Right cardiac atrium (tissue), 5 donors: ENCODE data around the gene NHSL1. TPM values are rescaled to one million over a fixed set of nuclear protein-coding genes. Genes with fewer than 3 reads are reported as not detected.

Experiments
- ATAC-seq, 2 donors: fragments of 200-7000 bp; cut with Tn5 transposase; one replicate each; pipeline versions ENCODE4 v1.8.0 to v1.9.1; 2020; ENCODE audit warnings: moderate library complexity in 2 of 2, mild to moderate bottlenecking in 1 of 2
- DNase-seq, 3 donors: peaks; one replicate each; pipeline ENCODE4 v3.0.0-alpha.2; 2020
- H3K27ac ChIP-seq: one replicate; pipeline ENCODE4 v1.5.1; 2013; ENCODE audit warnings: mild to moderate bottlenecking, low read length, control low read depth, moderate library complexity
- H3K27me3 ChIP-seq: one replicate; pipeline ENCODE4 v1.6.1; 2013; ENCODE audit not compliant: control insufficient read depth, insufficient read depth
- H3K4me1 ChIP-seq: one replicate; pipeline ENCODE4 v1.6.1; 2013; ENCODE audit warnings: low read length; ENCODE audit not compliant: control insufficient read depth, insufficient read depth
- H3K4me3 ChIP-seq: one replicate; pipeline ENCODE4 v1.5.1; 2013; ENCODE audit warnings: low read length, control low read depth
- H3K9me3 ChIP-seq: one replicate; pipeline ENCODE4 v1.6.1; 2013; ENCODE audit warnings: low read length; ENCODE audit not compliant: control insufficient read depth
- WGBS: extraction: QIAGEN DNeasy Blood & Tissue Kit; methylation state at CpG from one replicate; pipeline ENCODE4 v1.1.7; 2013; 5-methylcytosine and 5-hydroxymethylcytosine counted together
- intact Hi-C, 4 donors: fragments of 100-400 bp; cut with DNase I; formaldehyde crosslinking; loops; one replicate each; pipeline versions ENCODE4 v1.11.0 to v1.14.0; 2022 to 2023
- polyA plus RNA-seq: library from polyadenylated mRNA; stranded (reverse); fragments of 200-250 nt; gene quantifications from one replicate; pipeline ENCODE4 v1.2.3, GENCODE V29; 2013
- total RNA-seq, 4 donors: library from RNA; stranded (reverse); fragmentation: NEBNext Ultra II Directional; extraction: Animal tissue kit (Norgen Biotek cat#: 25700); gene quantifications; one replicate each; pipeline ENCODE4 v1.2.1, GENCODE V29; 2021
- donor health status: healthy with polysubstance abuse.
- donor health status: DM: no; HTN: yes; CAD: no.
- donor health status: DM: no; HTN: no; CAD: no.
- donor health status: DM: no; HTN: yes; CAD: no; lungs with severe emphysema.
- donor health status: DM: yes; HTN: yes; CAD: no.

Gene NHSL1
- total and polyA plus RNA-seq, 5 donors = 10.5 to 46.5 (median 35.9) TPM

DNA sequence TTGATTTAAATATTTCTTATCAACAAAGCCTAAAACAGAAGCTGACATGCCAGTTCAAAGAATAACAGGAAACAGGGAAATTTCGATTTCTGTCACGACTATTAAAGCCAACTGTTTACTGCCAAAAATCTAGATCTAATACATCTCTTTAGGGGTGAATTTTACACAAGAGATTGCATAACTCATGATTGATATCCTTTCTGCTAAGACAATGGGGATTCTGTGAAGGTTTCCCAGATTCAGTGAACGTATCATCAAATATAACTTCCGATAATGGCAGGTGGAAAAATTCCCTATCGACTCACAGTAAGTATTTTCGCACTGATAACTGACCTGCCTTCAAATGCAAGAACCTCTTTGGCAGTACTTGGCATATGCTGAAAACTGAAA, 42.9 kb downstream of the NHSL1 start:
- peaks cover 3% of the 10 kb centered on the region for H3K4me1 ChIP-seq
- DNase-seq = no peak
- no peak overlapping the region for H3K27ac ChIP-seq
- no peaks in the 10 kb centered on the region for H3K9me3 ChIP-seq
- H3K4me3 ChIP-seq = no peak overlapping the region
- ATAC-seq = no peak
- H3K27me3 ChIP-seq = no peaks in the 10 kb centered on the region
- WGBS = 60% methylated on average over 6 of the region's 6 CpGs
- intact Hi-C loops = no loop called here

DNA sequence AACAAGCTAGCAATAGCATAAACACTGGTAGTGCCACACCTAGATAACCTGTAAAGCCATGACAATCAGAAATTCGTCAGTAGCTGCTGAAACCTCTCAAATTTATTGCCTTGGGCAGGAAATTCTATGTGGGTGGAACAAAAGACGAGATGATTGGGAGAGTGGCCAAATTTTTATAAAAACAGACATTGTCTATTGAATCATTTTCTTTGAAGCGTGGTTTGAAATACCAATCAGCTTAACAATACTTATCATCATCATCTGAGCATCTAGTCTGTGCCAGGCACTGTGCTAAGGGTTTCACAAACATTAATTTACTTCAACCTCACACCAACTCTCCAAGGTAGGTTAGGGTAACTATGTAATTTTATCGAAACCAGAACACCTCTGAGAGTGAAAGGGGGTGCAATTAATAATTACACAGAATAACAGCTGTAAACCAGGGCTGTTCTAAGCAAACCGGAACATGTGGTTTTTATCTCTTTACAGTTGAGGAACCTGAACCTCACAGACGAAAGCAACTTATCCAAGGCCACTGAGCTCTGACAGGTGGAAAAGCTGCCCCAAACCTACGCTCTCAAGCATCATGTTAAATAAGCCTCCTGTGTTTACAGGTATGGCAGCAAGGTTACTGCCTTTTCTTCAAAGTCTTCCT, 43.4 kb downstream of the NHSL1 start:
- ATAC-seq (peak in 1 of 2 donors; percentile 41), DNase-seq (no peak)
- no peaks in the 10 kb centered on the region for H3K9me3 ChIP-seq
- no peak overlapping the region for H3K27ac ChIP-seq
- no peak overlapping the region for H3K4me3 ChIP-seq
- no peaks in the 10 kb centered on the region for H3K27me3 ChIP-seq
- intact Hi-C loops = no loop called here
- WGBS = 52% methylated on average over 7 of the region's 7 CpGs
- H3K4me1 ChIP-seq = peaks cover 3% of the 10 kb centered on the region

DNA sequence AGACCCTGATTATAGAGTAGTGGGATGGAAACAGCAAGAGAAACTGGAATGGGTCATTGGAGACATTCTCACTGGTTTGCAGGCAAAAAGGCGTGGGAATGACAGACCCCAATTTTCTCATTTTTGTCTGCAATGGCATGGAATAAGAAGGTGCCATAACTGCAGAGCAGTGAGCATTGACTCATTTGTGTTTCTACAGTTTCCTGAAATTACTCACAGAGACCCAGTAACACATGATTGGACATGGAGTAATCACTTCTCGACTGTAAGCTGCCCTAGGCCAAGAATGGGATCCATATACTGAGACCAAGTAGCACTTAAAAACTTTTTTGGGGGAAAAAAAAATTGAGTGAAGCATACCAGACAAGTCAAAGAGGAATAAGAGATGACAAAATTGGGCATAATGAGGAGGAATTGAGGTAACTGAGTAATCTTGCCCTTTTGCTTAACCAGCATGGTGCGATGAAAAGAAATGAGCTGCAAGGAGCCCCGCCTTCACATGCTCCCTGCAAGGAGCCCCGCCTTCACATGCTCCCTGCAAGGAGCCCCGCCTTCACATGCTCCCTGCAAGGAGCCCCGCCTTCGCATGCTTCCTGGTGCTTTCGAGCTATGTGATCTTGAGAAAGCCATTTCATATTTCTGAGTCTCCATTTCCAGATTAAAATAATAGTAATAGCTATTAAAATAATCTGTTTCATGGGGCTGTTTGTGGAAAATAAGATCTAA, 44.1 kb downstream of the NHSL1 start:
- DNase-seq = peak in 1 of 3 donors; percentile 74
- no peak overlapping the region for H3K27ac ChIP-seq
- no peaks in the 10 kb centered on the region for H3K9me3 ChIP-seq
- ATAC-seq = peak; percentile 55 to 59
- peaks cover 3% of the 10 kb centered on the region for H3K4me1 ChIP-seq
- no peaks in the 10 kb centered on the region for H3K27me3 ChIP-seq
- H3K4me3 ChIP-seq = no peak overlapping the region
- WGBS = 84% methylated on average over 9 of the region's 9 CpGs
- intact Hi-C loops = no loop called here

DNA sequence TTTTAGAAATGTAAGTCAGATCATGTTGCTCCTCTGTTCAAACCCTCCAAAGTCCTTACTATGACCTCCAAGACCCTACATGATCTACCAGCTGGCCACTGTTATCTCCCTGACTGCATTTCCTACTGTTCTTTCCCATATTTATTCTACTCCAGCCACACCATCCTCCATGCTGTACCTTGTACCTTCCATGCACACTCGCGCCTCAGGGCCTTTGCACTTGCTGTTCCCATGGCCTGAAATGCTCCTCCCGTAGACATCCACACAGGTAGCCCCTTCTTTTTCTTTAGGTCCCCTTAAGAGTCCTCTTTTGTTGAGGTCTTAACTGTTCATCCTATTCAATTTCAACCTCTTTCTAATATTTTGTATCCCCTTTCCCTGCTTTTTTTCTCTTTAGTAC, 48.3 kb downstream of the NHSL1 start:
- Histone ChIP-seq H3K9me3 (no peaks in the 10 kb centered on the region), H3K27ac (no peak overlapping the region), H3K4me3 (no peak overlapping the region), H3K27me3 (no peaks in the 10 kb centered on the region), H3K4me1 (peaks cover 1% of the 10 kb centered on the region)
- WGBS = 99% methylated on average over 3 of the region's 3 CpGs
- intact Hi-C loops = no loop called here
- ATAC-seq (no peak), DNase-seq (no peak)

DNA sequence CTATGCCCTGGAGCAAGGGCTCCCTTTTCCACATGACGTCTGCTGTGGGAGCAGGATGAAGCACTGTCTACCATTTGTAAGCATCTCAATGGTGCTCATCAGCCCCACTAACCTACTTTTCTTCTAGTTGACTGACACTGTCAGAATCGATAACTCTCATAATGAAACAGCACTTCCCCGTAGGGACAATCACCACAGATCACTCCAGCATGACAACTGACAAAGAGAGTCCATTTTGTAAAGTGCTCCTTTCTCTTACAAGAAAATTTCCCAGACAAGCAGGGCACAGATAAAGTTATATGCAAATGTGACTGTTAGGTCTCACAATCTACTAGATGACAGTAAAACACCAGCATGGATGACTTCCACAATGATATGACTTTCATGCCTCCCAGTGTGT, 48.8 kb downstream of the NHSL1 start:
- intact Hi-C loops = no loop called here
- no peaks in the 10 kb centered on the region for H3K4me1 ChIP-seq
- 75% methylated on average over 3 of the region's 3 CpGs for WGBS
- H3K4me3 ChIP-seq = no peak overlapping the region
- H3K9me3 ChIP-seq = no peaks in the 10 kb centered on the region
- H3K27me3 ChIP-seq = no peaks in the 10 kb centered on the region
- DNase-seq (no peak), ATAC-seq (no peak)
- no peak overlapping the region for H3K27ac ChIP-seq

GRCh38 chr6:138446821-138447220, 52.5 kb downstream of the NHSL1 start:
- WGBS = 89% methylated on average over 6 of the region's 6 CpGs
- H3K4me1 ChIP-seq = no peaks in the 10 kb centered on the region
- H3K9me3 ChIP-seq = no peaks in the 10 kb centered on the region
- ATAC-seq (no peak), DNase-seq (no peak)
- no peak overlapping the region for H3K27ac ChIP-seq
- H3K27me3 ChIP-seq = no peaks in the 10 kb centered on the region
- intact Hi-C loops = no loop called here
- H3K4me3 ChIP-seq = no peak overlapping the region

DNA sequence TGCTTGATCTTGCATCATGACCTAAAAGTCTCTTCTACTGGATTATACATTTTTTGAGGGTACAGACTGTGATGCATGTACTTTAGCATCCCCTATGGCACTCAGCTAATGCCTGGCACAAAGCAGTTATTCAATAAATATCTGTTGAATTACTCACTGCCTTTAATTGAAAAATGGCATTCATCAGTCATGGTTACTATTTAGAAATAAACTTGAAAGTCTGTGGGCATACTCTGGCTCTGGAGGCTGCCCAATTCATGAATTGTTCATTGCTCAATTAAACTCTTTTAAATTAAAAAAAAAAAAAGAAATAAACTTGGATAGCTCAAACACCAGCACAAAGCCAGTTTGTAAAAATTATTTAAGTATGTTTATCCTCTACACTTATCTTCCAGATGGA, 55.3 kb downstream of the NHSL1 start:
- no peak for DNase-seq
- H3K27ac ChIP-seq = no peak overlapping the region
- H3K4me3 ChIP-seq = no peak overlapping the region
- peaks cover 2% of the 10 kb centered on the region for H3K4me1 ChIP-seq
- no peaks in the 10 kb centered on the region for H3K27me3 ChIP-seq
- intact Hi-C loops = no loop called here
- no peak for ATAC-seq
- no peaks in the 10 kb centered on the region for H3K9me3 ChIP-seq

DNA sequence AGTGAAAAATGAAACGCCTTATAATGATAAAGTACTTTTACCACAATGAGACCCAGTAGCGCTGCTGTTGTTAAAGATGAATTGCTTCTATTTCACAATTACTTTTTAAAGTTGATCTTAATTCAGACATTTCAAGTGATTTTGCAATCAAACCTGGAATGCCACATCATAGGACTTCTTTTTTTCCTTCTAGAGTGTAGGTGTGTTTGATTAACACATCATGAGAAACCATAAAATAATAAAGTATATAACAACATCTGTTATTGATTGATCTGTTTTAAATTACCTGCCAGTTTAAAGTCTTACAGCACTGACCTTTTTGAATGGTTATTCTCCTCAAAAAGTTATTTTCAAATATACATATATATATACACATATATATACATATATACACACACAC, 56.6 kb downstream of the NHSL1 start:
- no peaks in the 10 kb centered on the region for H3K27me3 ChIP-seq
- no peak for ATAC-seq
- H3K9me3 ChIP-seq = no peaks in the 10 kb centered on the region
- peaks cover 2% of the 10 kb centered on the region for H3K4me1 ChIP-seq
- H3K4me3 ChIP-seq = no peak overlapping the region
- intact Hi-C loops = no loop called here
- no peak overlapping the region for H3K27ac ChIP-seq
- DNase-seq = no peak
- WGBS = 90% methylated on average over 2 of the region's 2 CpGs

GRCh38 chr6:138441965-138442364, 57.3 kb downstream of the NHSL1 start:
- 79% methylated on average over 6 of the region's 6 CpGs for WGBS

GRCh38 chr6:138440758-138441357, 58.4 kb downstream of the NHSL1 start:
- 83% methylated on average over 4 of the region's 4 CpGs for WGBS
- intact Hi-C loops = no loop called here
- H3K4me3 ChIP-seq = no peak overlapping the region
- H3K9me3 ChIP-seq = no peaks in the 10 kb centered on the region
- no peaks in the 10 kb centered on the region for H3K27me3 ChIP-seq
- ATAC-seq (no peak), DNase-seq (no peak)
- no peak overlapping the region for H3K27ac ChIP-seq
- H3K4me1 ChIP-seq = peaks cover 2% of the 10 kb centered on the region

More at GRCh38 chr6:138441965-138442364, 57.3 kb downstream of the NHSL1 start:
- H3K27me3 ChIP-seq = no peaks in the 10 kb centered on the region
- DNase-seq = no peak
- no peak overlapping the region for H3K27ac ChIP-seq
- H3K4me3 ChIP-seq = no peak overlapping the region
- intact Hi-C loops = no loop called here
- ATAC-seq = no peak
- H3K9me3 ChIP-seq = no peaks in the 10 kb centered on the region
- peaks cover 2% of the 10 kb centered on the region for H3K4me1 ChIP-seq

DNA sequence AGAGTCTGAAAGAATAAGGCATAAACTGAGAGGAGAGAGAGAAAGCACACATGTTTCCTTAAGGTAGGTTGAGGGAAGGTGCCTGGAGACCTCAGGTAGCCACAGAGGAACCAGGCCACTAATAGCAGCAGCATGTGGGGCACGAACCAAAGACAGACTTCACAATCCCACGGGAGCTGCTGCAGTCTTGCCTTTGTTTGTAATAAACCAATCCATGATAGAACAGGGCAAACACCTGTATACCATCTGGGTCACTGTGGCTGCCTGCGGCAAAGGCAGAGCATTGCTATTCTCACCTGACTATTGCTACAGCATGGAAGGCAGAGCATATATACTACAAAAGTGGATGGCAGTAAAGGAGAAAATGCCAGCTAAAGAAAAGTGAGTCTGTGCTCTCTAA, 59.0 kb downstream of the NHSL1 start:
- 80% methylated on average over 3 of the region's 3 CpGs for WGBS
- H3K27me3 ChIP-seq = no peaks in the 10 kb centered on the region
- no peaks in the 10 kb centered on the region for H3K9me3 ChIP-seq
- H3K27ac ChIP-seq = no peak overlapping the region
- no peak for ATAC-seq
- no peak overlapping the region for H3K4me3 ChIP-seq
- no peak for DNase-seq
- intact Hi-C loops = no loop called here
- peaks cover 2% of the 10 kb centered on the region for H3K4me1 ChIP-seq
